Lower leg skin (tissue), 3 donors: ENCODE data around the gene LMX1A.

Experiments
- POLR2A ChIP-seq, 2 donors: fragments of 450-650 bp; IDR thresholded peaks; one replicate each; pipeline ENCODE4 v1.6.1; 2016 to 2017; ENCODE audit warnings: antibody characterized with exemption in 2 of 2, mild to moderate bottlenecking in 1 of 2, moderate library complexity in 1 of 2
- TF ChIP-seq, protein P1 (sequence below), 3 donors: fragments of 450-650 bp; IDR thresholded peaks; one replicate each; pipeline ENCODE4 v1.5.1; 2016; ENCODE audit warnings: antibody characterized with exemption in 3 of 3, mild to moderate bottlenecking in 3 of 3, moderate library complexity in 2 of 3

DNA sequence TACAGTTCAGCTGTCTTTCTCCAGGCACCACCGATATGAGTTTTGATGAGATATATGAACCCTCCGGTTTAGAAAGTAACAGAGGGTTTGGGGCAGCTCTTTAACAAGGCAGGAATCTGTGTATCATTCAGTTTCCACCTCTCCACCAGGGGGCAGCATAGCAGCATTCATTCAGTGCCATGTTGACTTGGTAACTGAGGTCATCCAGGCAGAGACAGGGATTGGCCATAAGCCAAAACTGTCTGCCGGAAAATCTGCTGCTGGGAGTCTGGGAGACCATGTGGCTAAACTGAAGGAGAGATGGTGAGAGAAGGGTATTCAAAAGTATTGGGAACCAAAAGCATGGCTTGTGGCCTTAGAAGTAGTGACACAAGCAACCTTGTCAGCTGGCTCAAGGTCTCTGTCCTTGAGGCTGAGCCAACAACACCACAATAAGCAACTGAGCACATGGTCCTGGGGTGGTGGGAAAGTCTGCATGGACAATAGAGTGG is 98.5 kb downstream of the LMX1A start:
- TF ChIP-seq, protein P1, sequence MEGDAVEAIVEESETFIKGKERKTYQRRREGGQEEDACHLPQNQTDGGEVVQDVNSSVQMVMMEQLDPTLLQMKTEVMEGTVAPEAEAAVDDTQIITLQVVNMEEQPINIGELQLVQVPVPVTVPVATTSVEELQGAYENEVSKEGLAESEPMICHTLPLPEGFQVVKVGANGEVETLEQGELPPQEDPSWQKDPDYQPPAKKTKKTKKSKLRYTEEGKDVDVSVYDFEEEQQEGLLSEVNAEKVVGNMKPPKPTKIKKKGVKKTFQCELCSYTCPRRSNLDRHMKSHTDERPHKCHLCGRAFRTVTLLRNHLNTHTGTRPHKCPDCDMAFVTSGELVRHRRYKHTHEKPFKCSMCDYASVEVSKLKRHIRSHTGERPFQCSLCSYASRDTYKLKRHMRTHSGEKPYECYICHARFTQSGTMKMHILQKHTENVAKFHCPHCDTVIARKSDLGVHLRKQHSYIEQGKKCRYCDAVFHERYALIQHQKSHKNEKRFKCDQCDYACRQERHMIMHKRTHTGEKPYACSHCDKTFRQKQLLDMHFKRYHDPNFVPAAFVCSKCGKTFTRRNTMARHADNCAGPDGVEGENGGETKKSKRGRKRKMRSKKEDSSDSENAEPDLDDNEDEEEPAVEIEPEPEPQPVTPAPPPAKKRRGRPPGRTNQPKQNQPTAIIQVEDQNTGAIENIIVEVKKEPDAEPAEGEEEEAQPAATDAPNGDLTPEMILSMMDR (IDR thresholded peaks at IDR 0.05), result peak in 1 of 3 donors; percentile 23
- TF ChIP-seq POLR2A (IDR thresholded peaks at IDR 0.05), result no peak
